PFSK-1 (cell line): Measurements from ENCODE around the gene EXOSC7.

Source experiments
- POLR2AphosphoS5 ChIP-seq: IDR thresholded peaks from 2 replicates; pipeline ENCODE4 v1.6.1; 2012; ENCODE audit warnings: low read depth, mild to moderate bottlenecking, control low read depth, low read length, moderate library complexity
- SIN3A ChIP-seq: IDR thresholded peaks from 2 replicates; pipeline ENCODE4 v1.6.1; 2012; ENCODE audit warnings: mild to moderate bottlenecking, low read length, moderate library complexity, borderline replicate concordance; ENCODE audit not compliant: insufficient read depth
- TAF1 ChIP-seq: IDR thresholded peaks from 2 replicates; pipeline ENCODE4 v1.6.1; 2012; ENCODE audit warnings: low read length, control low read depth, borderline replicate concordance; ENCODE audit not compliant: insufficient read depth

DNA sequence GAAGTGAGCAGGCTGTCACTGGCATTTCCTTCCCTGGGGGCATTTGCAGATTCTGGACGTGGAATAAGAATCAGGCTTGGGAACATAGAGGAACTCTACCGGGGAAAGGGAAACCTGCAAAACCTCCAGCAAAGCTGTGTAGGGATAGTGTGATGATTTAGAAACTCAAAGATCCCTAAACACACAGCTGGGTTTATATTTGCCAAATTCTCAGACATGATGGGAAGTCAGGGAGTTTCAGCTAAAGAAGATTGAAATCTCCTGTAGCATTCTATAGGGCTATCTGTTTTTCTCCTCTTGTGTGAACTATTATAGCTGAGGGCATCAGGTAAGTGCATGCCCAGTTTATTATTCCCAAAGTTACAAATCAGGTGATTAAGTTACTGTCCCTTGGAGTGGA is 40.9 kb downstream of the EXOSC7 start:
- TF ChIP-seq POLR2AphosphoS5 = no peak
- TF ChIP-seq TAF1 = no peak
- no peak for TF ChIP-seq SIN3A
